Measurements from ENCODE around the gene MARCHF2. TPM values are rescaled to one million over a fixed set of nuclear protein-coding genes. Genes with fewer than 3 reads are reported as not detected.
"Not testable (repeated sequence)": the region's sequence is repeated elsewhere in the genome, so short reads cannot be mapped to it uniquely, and the experiment has no call there.

Gene MARCHF2
- total RNA-seq, 1 donor from 2014 or later: 38.1 TPM

DNA sequence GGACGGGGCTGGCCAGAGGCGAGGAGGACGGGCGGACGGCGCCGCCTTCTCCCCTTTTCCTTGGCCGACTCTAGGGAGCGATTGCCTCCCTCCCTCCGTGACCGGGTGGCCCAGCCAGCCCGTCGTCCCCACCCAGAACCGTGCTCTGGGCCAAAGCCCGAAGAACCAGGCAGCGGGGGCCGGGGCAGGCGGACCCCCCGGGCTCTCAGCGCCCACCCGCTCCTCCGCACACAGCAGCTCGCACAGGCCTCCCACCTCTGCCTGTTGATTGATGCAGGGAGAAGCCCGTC is 9.3 kb upstream of the MARCHF2 start:
- H3K36me3 ChIP-seq (ENCODE audit: control insufficient read depth in 3 of 3, insufficient read depth in 3 of 3, low read length in 3 of 3): peaks cover 27 to 38% (median 33%) of the 10 kb centered on the region in 3 donors

DNA sequence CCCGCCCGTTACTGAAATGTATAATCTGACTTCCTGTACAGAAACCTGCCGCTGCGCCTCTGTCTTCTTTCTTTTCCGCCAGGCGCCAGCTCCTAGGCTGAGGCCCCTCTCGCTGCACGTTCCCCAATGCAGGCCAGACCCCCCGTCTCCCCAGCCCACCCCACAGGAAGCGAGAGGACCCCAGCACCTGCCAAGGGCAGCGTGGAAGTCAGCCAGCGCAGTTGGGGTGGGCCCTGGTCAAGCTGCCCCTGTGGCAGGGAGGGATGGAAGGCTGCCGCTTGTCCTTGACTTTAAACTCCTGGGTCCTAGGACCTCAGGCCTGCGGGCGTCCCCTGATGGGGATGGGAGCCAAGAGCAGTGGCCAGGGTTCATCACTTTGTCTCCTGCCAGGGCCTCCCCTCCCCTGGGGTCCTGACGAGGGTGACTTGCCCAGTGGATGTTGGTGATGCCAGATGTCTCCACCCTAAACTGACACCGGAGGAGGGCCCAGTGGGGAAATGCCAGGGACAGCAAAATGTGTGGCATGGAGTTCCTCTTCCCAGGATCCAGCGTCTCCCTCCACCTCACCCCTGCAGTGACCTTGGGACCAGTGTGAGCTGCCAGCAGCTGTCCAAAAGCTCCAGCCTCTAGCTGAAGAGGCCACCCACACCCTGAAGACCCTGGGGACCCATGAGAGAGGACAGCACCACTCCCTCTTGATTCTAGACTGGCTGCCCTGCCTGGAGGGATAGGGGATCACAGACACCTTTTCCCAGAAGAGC is 8.5 kb upstream of the MARCHF2 start:
- H3K4me3 ChIP-seq (ENCODE audit: low read length in 3 of 3): no peak overlapping the region
- H3K27me3 ChIP-seq (ENCODE audit: control insufficient read depth in 3 of 3, insufficient read depth in 3 of 3, low read length in 3 of 3): no peaks in the 10 kb centered on the region
- H3K4me1 ChIP-seq (ENCODE audit: control insufficient read depth in 3 of 3, insufficient read depth in 3 of 3, low read length in 3 of 3): peaks cover 0 to 6% (median 0%) of the 10 kb centered on the region in 3 donors
- no peaks in the 10 kb centered on the region for H3K9me3 ChIP-seq (ENCODE audit: control insufficient read depth in 3 of 3, low read length in 3 of 3)
- H3K27ac ChIP-seq (ENCODE audit: low read depth, low read length): no peak overlapping the region
- peaks cover 27 to 33% (median 30%) of the 10 kb centered on the region in 3 donors for H3K36me3 ChIP-seq (ENCODE audit: control insufficient read depth in 3 of 3, insufficient read depth in 3 of 3, low read length in 3 of 3)
- H3K9ac ChIP-seq (ENCODE audit: low read depth in 1 of 3, low read length in 3 of 3): no peak overlapping the region

More for the DNA sequence above, 9.3 kb upstream of the MARCHF2 start:
- peaks cover 0 to 6% (median 0%) of the 10 kb centered on the region in 3 donors for H3K4me1 ChIP-seq (ENCODE audit: control insufficient read depth in 3 of 3, insufficient read depth in 3 of 3, low read length in 3 of 3)
- H3K4me3 ChIP-seq (ENCODE audit: low read length in 3 of 3): no peak overlapping the region
- H3K9ac ChIP-seq (ENCODE audit: low read depth in 1 of 3, low read length in 3 of 3): no peak overlapping the region
- H3K9me3 ChIP-seq (ENCODE audit: control insufficient read depth in 3 of 3, low read length in 3 of 3): no peaks in the 10 kb centered on the region
- no peak overlapping the region for H3K27ac ChIP-seq (ENCODE audit: low read depth, low read length)
- H3K27me3 ChIP-seq (ENCODE audit: control insufficient read depth in 3 of 3, insufficient read depth in 3 of 3, low read length in 3 of 3): no peaks in the 10 kb centered on the region

DNA sequence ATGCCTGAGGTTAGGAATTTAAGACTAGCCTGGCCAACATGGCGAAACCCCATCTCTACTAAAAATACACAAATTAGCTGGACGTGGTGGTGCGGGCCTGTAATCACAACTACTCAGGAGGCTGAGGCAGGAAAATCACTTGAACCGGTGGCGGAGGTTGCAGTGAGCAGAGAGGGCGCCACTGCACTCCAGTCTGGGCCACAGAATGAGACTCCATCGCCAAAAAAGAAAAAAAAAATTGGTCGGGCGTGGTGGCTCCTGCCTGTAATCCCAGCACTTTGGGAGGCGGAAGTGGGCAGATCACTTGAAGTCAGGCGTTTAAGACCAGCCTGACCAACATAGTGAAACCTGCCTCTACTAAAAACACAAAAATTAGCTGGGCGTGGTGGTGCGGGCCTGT is 2.4 kb upstream of the MARCHF2 start:
- not testable (repeated sequence) for H3K27me3 ChIP-seq (ENCODE audit: control insufficient read depth in 3 of 3, insufficient read depth in 3 of 3, low read length in 3 of 3); H3K27ac ChIP-seq (ENCODE audit: low read depth, low read length); H3K9me3 ChIP-seq (ENCODE audit: control insufficient read depth in 3 of 3, low read length in 3 of 3); H3K36me3 ChIP-seq (ENCODE audit: control insufficient read depth in 3 of 3, insufficient read depth in 3 of 3, low read length in 3 of 3); H3K4me3 ChIP-seq (ENCODE audit: low read length in 3 of 3); H3K9ac ChIP-seq (ENCODE audit: low read depth in 1 of 3, low read length in 3 of 3)
- H3K4me1 ChIP-seq (ENCODE audit: control insufficient read depth in 3 of 3, insufficient read depth in 3 of 3, low read length in 3 of 3): peaks cover 8 to 15% (median 13%) of the 10 kb centered on the region in 3 donors

DNA sequence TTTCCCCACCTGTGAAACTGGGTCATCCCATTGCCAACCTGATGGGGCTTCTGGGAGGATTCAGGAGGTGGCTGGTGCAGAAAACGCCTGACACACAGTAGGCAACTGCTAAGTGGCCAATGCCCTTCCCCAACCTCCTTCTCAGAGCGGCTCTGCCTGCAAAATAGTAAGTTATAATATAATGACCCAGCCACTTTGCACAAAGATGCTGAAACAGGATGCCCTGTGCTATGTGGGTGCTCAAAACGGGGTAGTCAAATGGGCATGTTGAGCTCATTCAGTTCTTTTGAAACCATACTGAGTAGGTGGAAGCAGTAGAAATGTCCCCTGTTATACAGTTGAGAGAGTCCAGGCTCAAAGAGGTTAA is 507 bp downstream of the MARCHF2 start:
- Histone ChIP-seq H3K9ac (ENCODE audit: low read depth in 1 of 3, low read length in 3 of 3) (peak overlapping the region; percentile 81 to 92 (median 82)), H3K36me3 (ENCODE audit: control insufficient read depth in 3 of 3, insufficient read depth in 3 of 3, low read length in 3 of 3) (no peaks in the 10 kb centered on the region), H3K4me1 (ENCODE audit: control insufficient read depth in 3 of 3, insufficient read depth in 3 of 3, low read length in 3 of 3) (peaks cover 12 to 26% (median 21%) of the 10 kb centered on the region in 3 donors), H3K9me3 (ENCODE audit: control insufficient read depth in 3 of 3, low read length in 3 of 3) (no peaks in the 10 kb centered on the region), H3K4me3 (ENCODE audit: low read length in 3 of 3) (peak overlapping the region; percentile 76 to 90 (median 87)), H3K27ac (ENCODE audit: low read depth, low read length) (no peak overlapping the region), H3K27me3 (ENCODE audit: control insufficient read depth in 3 of 3, insufficient read depth in 3 of 3, low read length in 3 of 3) (no peaks in the 10 kb centered on the region)

DNA sequence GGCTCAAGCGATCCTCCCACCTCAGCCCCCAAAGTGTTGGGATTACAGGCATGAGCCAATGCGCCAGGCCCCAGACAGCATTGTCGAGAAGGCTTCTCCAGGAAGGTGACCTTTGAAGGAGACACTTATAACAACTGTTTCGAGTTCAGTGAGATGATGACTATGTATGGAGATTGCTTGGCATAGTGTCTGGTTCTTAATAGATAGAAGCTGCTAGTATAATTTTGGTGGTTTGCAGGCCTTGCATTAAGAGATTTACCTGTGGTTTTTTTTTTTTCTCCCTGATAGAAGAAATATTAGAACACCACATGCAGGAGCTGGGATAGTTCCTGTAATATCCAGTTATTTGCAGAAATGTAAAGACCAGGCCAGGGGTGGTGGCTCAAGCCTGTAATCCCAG is 3.7 kb downstream of the MARCHF2 start:
- H3K9ac ChIP-seq (ENCODE audit: low read depth in 1 of 3, low read length in 3 of 3): no peak overlapping the region
- H3K27ac ChIP-seq (ENCODE audit: low read depth, low read length): no peak overlapping the region
- peaks cover 3 to 5% (median 4%) of the 10 kb centered on the region in 3 donors for H3K36me3 ChIP-seq (ENCODE audit: control insufficient read depth in 3 of 3, insufficient read depth in 3 of 3, low read length in 3 of 3)
- no peaks in the 10 kb centered on the region for H3K9me3 ChIP-seq (ENCODE audit: control insufficient read depth in 3 of 3, low read length in 3 of 3)
- no peak overlapping the region for H3K4me3 ChIP-seq (ENCODE audit: low read length in 3 of 3)
- H3K27me3 ChIP-seq (ENCODE audit: control insufficient read depth in 3 of 3, insufficient read depth in 3 of 3, low read length in 3 of 3): no peaks in the 10 kb centered on the region
- peaks cover 12 to 26% (median 21%) of the 10 kb centered on the region in 3 donors for H3K4me1 ChIP-seq (ENCODE audit: control insufficient read depth in 3 of 3, insufficient read depth in 3 of 3, low read length in 3 of 3)

DNA sequence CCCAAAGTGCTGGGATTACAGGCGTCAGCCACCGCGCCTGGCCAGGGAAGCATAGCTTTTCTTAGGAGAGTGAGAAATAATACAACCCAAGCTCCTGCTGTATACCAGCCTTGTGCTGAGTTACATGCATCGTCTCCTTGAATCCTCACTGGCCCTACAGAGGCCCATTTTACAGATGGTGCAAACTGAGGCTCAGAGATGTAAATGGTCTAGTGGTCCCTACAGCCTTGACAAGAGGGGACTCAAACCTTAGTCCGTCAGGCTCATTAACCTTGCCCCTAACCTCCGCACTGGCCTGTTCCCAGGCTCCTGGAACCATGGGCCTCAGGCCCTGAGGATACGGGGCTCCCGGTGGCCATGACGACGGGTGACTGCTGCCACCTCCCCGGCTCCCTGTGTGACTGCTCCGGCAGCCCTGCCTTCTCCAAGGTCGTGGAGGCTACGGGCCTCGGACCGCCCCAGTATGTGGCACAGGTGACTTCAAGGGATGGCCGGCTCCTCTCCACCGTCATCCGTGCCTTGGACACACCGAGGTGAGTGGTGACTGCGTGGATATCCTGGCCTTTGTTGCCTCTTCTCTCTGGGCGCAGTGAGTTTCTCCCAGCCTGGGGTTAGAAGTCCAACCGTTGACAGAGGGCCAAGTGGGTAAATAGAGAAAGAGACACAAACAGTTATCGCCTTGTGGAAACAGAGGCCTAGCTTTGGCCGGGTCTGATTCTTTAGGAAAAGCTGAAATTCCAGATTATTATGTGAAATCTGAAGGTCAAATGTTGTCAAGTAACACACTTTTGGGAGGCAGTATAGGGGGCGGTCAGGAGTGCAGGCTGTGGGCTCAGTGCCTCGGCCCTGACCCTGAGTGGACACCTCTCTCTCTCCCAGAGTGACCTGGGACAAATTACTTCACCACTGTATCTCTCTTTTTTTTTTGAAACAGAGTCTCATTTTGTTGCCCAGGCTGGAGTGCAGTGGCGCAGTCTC is 8.7 kb downstream of the MARCHF2 start:
- H3K27ac ChIP-seq (ENCODE audit: low read depth, low read length): no peak overlapping the region
- no peak overlapping the region for H3K9ac ChIP-seq (ENCODE audit: low read depth in 1 of 3, low read length in 3 of 3)
- no peaks in the 10 kb centered on the region for H3K27me3 ChIP-seq (ENCODE audit: control insufficient read depth in 3 of 3, insufficient read depth in 3 of 3, low read length in 3 of 3)
- no peaks in the 10 kb centered on the region for H3K9me3 ChIP-seq (ENCODE audit: control insufficient read depth in 3 of 3, low read length in 3 of 3)
- H3K36me3 ChIP-seq (ENCODE audit: control insufficient read depth in 3 of 3, insufficient read depth in 3 of 3, low read length in 3 of 3): peaks cover 9 to 15% (median 12%) of the 10 kb centered on the region in 3 donors
- H3K4me3 ChIP-seq (ENCODE audit: low read length in 3 of 3): no peak overlapping the region
- H3K4me1 ChIP-seq (ENCODE audit: control insufficient read depth in 3 of 3, insufficient read depth in 3 of 3, low read length in 3 of 3): peaks cover 6 to 12% (median 9%) of the 10 kb centered on the region in 3 donors

DNA sequence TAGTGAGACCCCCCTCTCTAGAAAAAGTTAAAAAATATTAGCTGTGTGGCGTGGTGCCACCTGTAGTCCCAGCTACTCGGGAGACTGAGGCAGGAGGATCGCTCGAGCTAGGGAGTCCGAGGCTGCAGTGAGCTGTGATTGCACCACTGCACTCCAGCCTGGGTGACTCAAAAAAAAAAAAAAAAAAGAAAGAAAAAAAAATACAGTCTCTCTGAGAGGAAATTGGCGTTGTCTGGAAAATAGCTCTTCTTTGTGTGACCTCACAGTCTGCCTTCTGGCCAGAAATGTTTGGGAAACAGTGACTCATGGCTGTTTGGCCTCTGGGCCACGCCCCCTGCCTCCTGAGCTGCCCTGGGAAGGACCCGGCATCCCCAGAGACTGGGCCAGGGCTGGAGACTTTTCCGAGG is 10.7 kb downstream of the MARCHF2 start:
- Histone ChIP-seq H3K9ac (ENCODE audit: low read depth in 1 of 3, low read length in 3 of 3) (peak overlapping the region; percentile 20 to 66 (median 50)), H3K4me3 (ENCODE audit: low read length in 3 of 3) (peak overlapping the region; percentile 13 to 38 (median 20)), H3K9me3 (ENCODE audit: control insufficient read depth in 3 of 3, low read length in 3 of 3) (no peaks in the 10 kb centered on the region), H3K36me3 (ENCODE audit: control insufficient read depth in 3 of 3, insufficient read depth in 3 of 3, low read length in 3 of 3) (peaks cover 8 to 16% (median 14%) of the 10 kb centered on the region in 3 donors), H3K27ac (ENCODE audit: low read depth, low read length) (peak overlapping the region; percentile 88), H3K27me3 (ENCODE audit: control insufficient read depth in 3 of 3, insufficient read depth in 3 of 3, low read length in 3 of 3) (no peaks in the 10 kb centered on the region), H3K4me1 (ENCODE audit: control insufficient read depth in 3 of 3, insufficient read depth in 3 of 3, low read length in 3 of 3) (peaks cover 2 to 8% (median 3%) of the 10 kb centered on the region in 3 donors)

DNA sequence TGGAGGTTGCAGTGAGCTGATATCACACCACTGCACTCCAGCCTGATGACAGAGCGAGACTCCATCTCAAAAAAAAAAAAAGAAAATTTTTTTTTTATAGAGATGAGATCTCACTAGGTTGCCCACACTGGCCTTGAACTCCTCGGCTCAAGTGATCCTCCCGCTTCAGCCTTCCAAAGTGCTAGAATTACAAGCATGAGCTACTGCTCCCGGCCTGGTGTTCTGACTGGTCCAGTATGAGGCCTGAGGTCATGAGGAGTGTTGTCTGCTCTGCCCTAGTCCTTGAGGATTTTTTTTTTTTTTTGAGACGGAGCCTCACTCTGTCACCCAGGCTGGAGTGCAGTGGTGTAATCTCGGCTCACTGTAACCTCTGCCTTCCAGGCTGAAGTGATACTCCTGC is 12.2 kb downstream of the MARCHF2 start:
- H3K4me1 ChIP-seq (ENCODE audit: control insufficient read depth in 3 of 3, insufficient read depth in 3 of 3, low read length in 3 of 3); H3K9me3 ChIP-seq (ENCODE audit: control insufficient read depth in 3 of 3, low read length in 3 of 3); H3K27ac ChIP-seq (ENCODE audit: low read depth, low read length); H3K4me3 ChIP-seq (ENCODE audit: low read length in 3 of 3); H3K9ac ChIP-seq (ENCODE audit: low read depth in 1 of 3, low read length in 3 of 3); H3K27me3 ChIP-seq (ENCODE audit: control insufficient read depth in 3 of 3, insufficient read depth in 3 of 3, low read length in 3 of 3): not testable (repeated sequence)
- peaks cover 8 to 18% (median 16%) of the 10 kb centered on the region in 3 donors for H3K36me3 ChIP-seq (ENCODE audit: control insufficient read depth in 3 of 3, insufficient read depth in 3 of 3, low read length in 3 of 3)

DNA sequence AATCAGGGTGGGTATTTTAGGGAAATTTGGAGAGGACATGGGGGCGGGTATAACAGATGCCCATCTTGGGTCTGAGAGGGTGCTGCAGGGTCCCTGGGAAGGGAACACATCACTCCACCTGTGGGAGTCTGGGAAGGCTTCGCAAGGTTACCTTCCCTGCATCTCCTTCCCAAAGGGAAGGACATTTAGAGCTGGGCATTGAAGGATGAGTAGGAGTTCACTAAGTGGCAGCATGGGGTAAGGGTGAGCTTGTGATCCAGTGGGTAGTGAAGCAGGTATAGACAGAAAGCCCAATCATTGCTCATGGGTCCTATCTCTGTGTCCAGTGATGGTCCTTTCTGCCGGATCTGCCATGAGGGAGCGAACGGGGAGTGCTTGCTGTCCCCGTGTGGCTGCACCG is 13.2 kb downstream of the MARCHF2 start:
- Histone ChIP-seq H3K36me3 (ENCODE audit: control insufficient read depth in 3 of 3, insufficient read depth in 3 of 3, low read length in 3 of 3) (peaks cover 11 to 23% (median 20%) of the 10 kb centered on the region in 3 donors), H3K9me3 (ENCODE audit: control insufficient read depth in 3 of 3, low read length in 3 of 3) (no peaks in the 10 kb centered on the region), H3K27ac (ENCODE audit: low read depth, low read length) (no peak overlapping the region), H3K4me1 (ENCODE audit: control insufficient read depth in 3 of 3, insufficient read depth in 3 of 3, low read length in 3 of 3) (peaks cover 2 to 8% (median 3%) of the 10 kb centered on the region in 3 donors), H3K9ac (ENCODE audit: low read depth in 1 of 3, low read length in 3 of 3) (no peak overlapping the region), H3K4me3 (ENCODE audit: low read length in 3 of 3) (no peak overlapping the region), H3K27me3 (ENCODE audit: control insufficient read depth in 3 of 3, insufficient read depth in 3 of 3, low read length in 3 of 3) (no peaks in the 10 kb centered on the region)

DNA sequence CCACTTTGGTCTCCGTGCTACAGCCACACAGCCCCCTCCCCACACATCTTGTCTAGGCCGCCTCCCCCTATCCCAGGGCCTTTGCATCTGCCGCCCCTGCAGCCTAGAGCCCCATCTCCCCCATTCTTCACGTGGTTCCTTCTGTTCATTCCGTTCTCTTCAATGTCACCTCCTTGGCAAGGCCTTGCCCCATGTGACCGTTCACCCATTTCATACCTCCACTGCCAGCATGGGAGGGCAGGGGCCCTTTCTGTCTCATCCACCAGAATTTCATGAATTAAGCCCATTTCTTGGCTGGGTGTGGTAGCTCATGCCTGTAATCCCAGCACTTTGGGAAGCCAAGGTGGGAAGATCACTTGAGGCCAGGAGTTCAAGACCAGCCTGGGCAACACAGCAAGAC is 15.9 kb downstream of the MARCHF2 start:
- Histone ChIP-seq H3K9ac (ENCODE audit: low read depth in 1 of 3, low read length in 3 of 3) (no peak overlapping the region), H3K4me1 (ENCODE audit: control insufficient read depth in 3 of 3, insufficient read depth in 3 of 3, low read length in 3 of 3) (peaks cover 0 to 4% (median 2%) of the 10 kb centered on the region in 3 donors), H3K36me3 (ENCODE audit: control insufficient read depth in 3 of 3, insufficient read depth in 3 of 3, low read length in 3 of 3) (peaks cover 4 to 16% (median 11%) of the 10 kb centered on the region in 3 donors), H3K4me3 (ENCODE audit: low read length in 3 of 3) (no peak overlapping the region), H3K27ac (ENCODE audit: low read depth, low read length) (no peak overlapping the region), H3K27me3 (ENCODE audit: control insufficient read depth in 3 of 3, insufficient read depth in 3 of 3, low read length in 3 of 3) (no peaks in the 10 kb centered on the region), H3K9me3 (ENCODE audit: control insufficient read depth in 3 of 3, low read length in 3 of 3) (no peaks in the 10 kb centered on the region)

Data from skeletal muscle tissue (tissue), 4 donors.